ENCODE results near the gene CCDC137. TPM values are rescaled to one million over a fixed set of nuclear protein-coding genes. Genes with fewer than 3 reads are reported as not detected.
A peak's percentile ranks its signal among the peaks of the same experiment; 100 is the strongest.
"Not testable (repeated sequence)": the region's sequence is repeated elsewhere in the genome, so short reads cannot be mapped to it uniquely, and the experiment has no call there.

Gene CCDC137
- total RNA-seq, result 20.3 TPM

- DNase-seq (ENCODE audit: low spot score), result peak; percentile 96
Measured at GRCh38 chr17:81666342-81667191, at the start of gene CCDC137, which contains the start of gene OXLD1. CCDC137 (plus strand) TSS chr17:81666737; CDS start chr17:81666767, 30 bp downstream. OXLD1 (minus strand) TSS chr17:81666605; CDS start chr17:81666577, 28 bp downstream.

GRCh38 chr17:81616877-81617276, 49.7 kb upstream of the CCDC137 start:
- DNase-seq (ENCODE audit: low spot score), result no peak

GRCh38 chr17:81618307-81618706, 48.2 kb upstream of the CCDC137 start:
- not testable (repeated sequence) for DNase-seq (ENCODE audit: low spot score)

GRCh38 chr17:81621494-81622130, 44.9 kb upstream of the CCDC137 start:
- no peak for DNase-seq (ENCODE audit: low spot score)

GRCh38 chr17:81630274-81630673, 36.3 kb upstream of the CCDC137 start:
- DNase-seq (ENCODE audit: low spot score), result no peak

GRCh38 chr17:81631482-81631881, 35.1 kb upstream of the CCDC137 start:
- no peak for DNase-seq (ENCODE audit: low spot score)

GRCh38 chr17:81635431-81635830, 31.1 kb upstream of the CCDC137 start:
- no peak for DNase-seq (ENCODE audit: low spot score)

GRCh38 chr17:81635973-81636504, 30.5 kb upstream of the CCDC137 start:
- no peak for DNase-seq (ENCODE audit: low spot score)

- DNase-seq (ENCODE audit: low spot score), result peak; percentile 81
Measured at GRCh38 chr17:81636505-81637288, 29.8 kb upstream of the CCDC137 start, which contains the start of the genes NPLOC4 and TSPAN10. NPLOC4 (minus strand) TSS chr17:81637112; CDS start chr17:81636930, 182 bp downstream. TSPAN10 (plus strand) TSS chr17:81637196; CDS start chr17:81642413, 5,217 bp downstream.

GRCh38 chr17:81638683-81639082, 27.9 kb upstream of the CCDC137 start:
- DNase-seq (ENCODE audit: low spot score), result no peak

- no peak for DNase-seq (ENCODE audit: low spot score)
Measured at GRCh38 chr17:81640011-81640410, 26.5 kb upstream of the CCDC137 start.

- DNase-seq (ENCODE audit: low spot score), result no peak
Measured at GRCh38 chr17:81641825-81642489, 24.6 kb upstream of the CCDC137 start.

- no peak for DNase-seq (ENCODE audit: low spot score)
Measured at GRCh38 chr17:81644496-81644895, 22.0 kb upstream of the CCDC137 start.

- DNase-seq (ENCODE audit: low spot score), result no peak
Measured at GRCh38 chr17:81644976-81645952, 21.3 kb upstream of the CCDC137 start.

- no peak for DNase-seq (ENCODE audit: low spot score)
Measured at GRCh38 chr17:81646869-81647600, 19.5 kb upstream of the CCDC137 start.

- no peak for DNase-seq (ENCODE audit: low spot score)
Measured at GRCh38 chr17:81647640-81648012, 18.9 kb upstream of the CCDC137 start.

- DNase-seq (ENCODE audit: low spot score), result no peak
Measured at GRCh38 chr17:81648013-81648706, 18.4 kb upstream of the CCDC137 start.

GRCh38 chr17:81648707-81649085, 17.8 kb upstream of the CCDC137 start:
- no peak for DNase-seq (ENCODE audit: low spot score)

GRCh38 chr17:81650951-81651350, 15.6 kb upstream of the CCDC137 start:
- no peak for DNase-seq (ENCODE audit: low spot score)

Measured in mucosa of gallbladder (tissue), 1 donor.